Fibroblast of the aortic adventitia (primary cell): ENCODE results near the gene CYLC1. TPM values are rescaled to one million over a fixed set of nuclear protein-coding genes. Genes with fewer than 3 reads are reported as not detected.

Experiments used
- DNase-seq: peaks from one replicate; pipeline ENCODE4 v3.0.0-alpha.2; 2010; ENCODE audit warnings: low read depth
- H3K4me3 ChIP-seq: 2 replicates; pipeline ENCODE4 v1.5.1; 2011; ENCODE audit warnings: low read depth, mild to moderate bottlenecking, control low read depth, low read length, moderate library complexity
- total RNA-seq: library from RNA; depleted of rRNA; stranded (reverse); fragments of >200 nt; gene quantifications from 2 replicates; pipeline ENCODE4 v1.2.3, GENCODE V29; 2012; ENCODE audit warnings: low replicate concordance
- TF ChIP-seq, protein P1 (sequence below): IDR thresholded peaks from 2 replicates; pipeline ENCODE4 v1.5.1; 2011; ENCODE audit warnings: mild to moderate bottlenecking, low read length, control low read depth, inconsistent platforms; ENCODE audit not compliant: insufficient read depth

Gene CYLC1
- total RNA-seq, 1 donor: not detected

DNA sequence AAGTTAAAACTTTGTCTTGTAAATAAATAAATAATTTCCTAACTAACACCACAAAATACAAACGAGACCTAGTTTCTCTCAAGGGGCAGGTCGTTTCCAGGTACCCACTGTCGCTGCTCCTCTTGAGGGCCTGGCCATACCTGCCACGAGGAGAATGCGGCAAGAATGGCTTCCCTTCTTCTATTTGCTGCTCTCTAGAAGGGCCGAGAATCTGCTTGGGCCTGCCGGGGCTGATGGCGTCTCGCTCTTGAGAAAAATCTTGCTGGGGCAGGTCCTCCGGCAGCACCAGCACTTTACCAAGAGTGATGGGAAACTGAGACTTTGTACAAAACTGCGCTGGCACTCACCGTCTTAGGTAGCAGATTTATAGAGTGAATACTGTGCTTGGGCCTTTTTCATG, 31.5 kb downstream of the CYLC1 start:
- TF ChIP-seq, protein P1, sequence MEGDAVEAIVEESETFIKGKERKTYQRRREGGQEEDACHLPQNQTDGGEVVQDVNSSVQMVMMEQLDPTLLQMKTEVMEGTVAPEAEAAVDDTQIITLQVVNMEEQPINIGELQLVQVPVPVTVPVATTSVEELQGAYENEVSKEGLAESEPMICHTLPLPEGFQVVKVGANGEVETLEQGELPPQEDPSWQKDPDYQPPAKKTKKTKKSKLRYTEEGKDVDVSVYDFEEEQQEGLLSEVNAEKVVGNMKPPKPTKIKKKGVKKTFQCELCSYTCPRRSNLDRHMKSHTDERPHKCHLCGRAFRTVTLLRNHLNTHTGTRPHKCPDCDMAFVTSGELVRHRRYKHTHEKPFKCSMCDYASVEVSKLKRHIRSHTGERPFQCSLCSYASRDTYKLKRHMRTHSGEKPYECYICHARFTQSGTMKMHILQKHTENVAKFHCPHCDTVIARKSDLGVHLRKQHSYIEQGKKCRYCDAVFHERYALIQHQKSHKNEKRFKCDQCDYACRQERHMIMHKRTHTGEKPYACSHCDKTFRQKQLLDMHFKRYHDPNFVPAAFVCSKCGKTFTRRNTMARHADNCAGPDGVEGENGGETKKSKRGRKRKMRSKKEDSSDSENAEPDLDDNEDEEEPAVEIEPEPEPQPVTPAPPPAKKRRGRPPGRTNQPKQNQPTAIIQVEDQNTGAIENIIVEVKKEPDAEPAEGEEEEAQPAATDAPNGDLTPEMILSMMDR: no peak
- DNase-seq: no peak
- no peak overlapping the region for H3K4me3 ChIP-seq

DNA sequence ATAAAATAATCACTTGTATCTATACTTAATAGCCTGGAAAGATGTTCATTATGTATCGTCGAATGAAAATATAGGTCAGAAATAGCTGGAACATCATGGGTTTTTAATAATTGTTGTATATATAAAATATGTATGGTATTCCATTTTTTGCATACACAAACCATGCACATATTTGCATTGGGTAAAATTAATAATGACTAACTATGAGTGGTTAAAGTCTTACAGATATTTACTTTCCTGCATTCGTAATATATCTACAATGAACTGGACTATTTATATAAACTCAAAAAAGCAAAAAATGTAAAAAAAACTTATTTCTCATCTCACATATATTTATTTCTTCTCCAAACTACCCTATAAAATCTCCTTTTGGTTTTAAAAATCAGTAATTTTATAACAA, 46.0 kb downstream of the CYLC1 start:
- no peak overlapping the region for H3K4me3 ChIP-seq
- DNase-seq: no peak
- TF ChIP-seq, protein P1: no peak

DNA sequence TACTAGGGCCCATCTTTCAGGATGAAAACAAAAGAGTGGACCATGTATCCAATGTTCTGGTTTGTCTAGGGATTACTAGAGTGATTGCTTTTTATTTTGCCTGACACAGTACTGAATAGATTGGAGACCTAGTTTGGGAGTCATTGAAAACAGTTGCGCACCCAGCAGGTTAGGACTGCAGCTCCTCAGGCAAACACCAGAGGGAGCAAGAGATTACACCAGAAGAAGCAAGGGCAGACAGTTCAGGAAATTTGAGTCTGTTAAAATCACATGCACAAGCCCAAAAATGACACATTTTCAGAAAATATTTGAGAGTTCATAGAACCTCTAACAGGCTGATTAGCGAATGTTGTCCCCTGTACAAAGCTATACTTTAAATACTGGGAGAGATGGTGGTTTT, 55.6 kb downstream of the CYLC1 start:
- DNase-seq: no peak
- TF ChIP-seq, protein P1: peak; percentile 46
- H3K4me3 ChIP-seq: no peak overlapping the region

DNA sequence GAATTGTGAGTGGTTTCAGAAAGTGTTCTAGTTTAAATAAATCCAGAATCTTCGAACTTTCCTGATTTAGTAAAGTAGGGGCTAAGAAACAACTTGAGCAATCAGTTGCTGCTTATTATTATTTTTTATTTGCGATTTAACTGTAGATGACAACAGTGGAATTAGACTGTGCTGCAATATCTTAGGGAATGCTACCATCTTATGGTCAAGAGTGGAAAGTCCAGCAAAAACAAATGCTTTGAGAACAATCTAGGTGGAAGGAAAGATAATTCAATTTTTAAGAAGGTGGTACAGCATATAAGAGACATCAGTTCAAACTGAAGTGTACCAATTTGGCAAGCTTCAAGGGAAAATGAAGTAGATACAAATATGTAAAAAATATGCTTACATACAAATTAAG, 73.3 kb downstream of the CYLC1 start:
- no peak for DNase-seq
- TF ChIP-seq, protein P1: no peak

More for the DNA sequence above, 73.3 kb downstream of the CYLC1 start:
- no peak overlapping the region for H3K4me3 ChIP-seq
